DOHH2 (cell line): ENCODE measurements around the gene CYP4F11.
"Not testable (repeated sequence)": the region's sequence is repeated elsewhere in the genome, so short reads cannot be mapped to it uniquely, and the experiment has no call there.

Experiments used
- H3F3A ChIP-seq: fragments of 200-600 bp; sonication (generic), shearing (Covaris generic); 2 replicates; pipeline ENCODE4 v1.6.0; 2016; ENCODE audit warnings: antibody characterized with exemption, mild to moderate bottlenecking; ENCODE audit not compliant: control insufficient read depth, insufficient read depth
- H3K27ac ChIP-seq: fragments of 200-600 bp; sonication (generic); 2 replicates; pipeline ENCODE4 v1.5.1; 2014; ENCODE audit warnings: low read depth, mild to moderate bottlenecking, low read length, moderate library complexity
- H3K27me3 ChIP-seq: fragments of 200-600 bp; sonication (generic); 2 replicates; pipeline ENCODE4 v1.6.1; 2014; ENCODE audit warnings: mild to moderate bottlenecking, low read length, mixed read lengths; ENCODE audit not compliant: control insufficient read depth
- H3K36me3 ChIP-seq: fragments of 200-600 bp; sonication (generic); 2 replicates; pipeline ENCODE4 v1.6.1; 2014; ENCODE audit warnings: mild to moderate bottlenecking, low read length, moderate library complexity, mixed read lengths; ENCODE audit not compliant: control insufficient read depth
- H3K4me1 ChIP-seq: fragments of 200-600 bp; sonication (generic); 2 replicates; pipeline ENCODE4 v1.6.1; 2014; ENCODE audit warnings: mild to moderate bottlenecking, low read length, mixed read lengths; ENCODE audit not compliant: control insufficient read depth
- H3K4me2 ChIP-seq: fragments of 200-600 bp; sonication (generic); 2 replicates; pipeline ENCODE4 v1.6.0; 2014; ENCODE audit warnings: mild to moderate bottlenecking, low read length, moderate library complexity
- H3K4me3 ChIP-seq: fragments of 200-600 bp; sonication (generic); 2 replicates; pipeline ENCODE4 v1.5.1; 2014; ENCODE audit warnings: mild to moderate bottlenecking, low read length, mixed read lengths
- H3K79me2 ChIP-seq: fragments of 200-600 bp; sonication (generic); 2 replicates; pipeline ENCODE4 v1.6.1; 2014; ENCODE audit warnings: mild to moderate bottlenecking, low read length, mixed read lengths; ENCODE audit not compliant: control insufficient read depth
- H3K9me2 ChIP-seq: fragments of 200-600 bp; sonication (generic); replicated peaks from 2 replicates; pipeline ENCODE4 v1.6.1; 2014; ENCODE audit warnings: mild to moderate bottlenecking, low read length, mixed read lengths; ENCODE audit not compliant: control insufficient read depth
- H3K9me3 ChIP-seq: fragments of 200-600 bp; sonication (generic); 2 replicates; pipeline ENCODE4 v1.6.1; 2014; ENCODE audit warnings: antibody characterized with exemption, low read length, mixed read lengths; ENCODE audit not compliant: control insufficient read depth, insufficient read depth
- H4K20me1 ChIP-seq: fragments of 200-600 bp; sonication (generic); 2 replicates; pipeline ENCODE4 v1.6.0; 2014; ENCODE audit warnings: low read depth, mild to moderate bottlenecking, antibody characterized with exemption, low read length, moderate library complexity; ENCODE audit not compliant: control insufficient read depth, insufficient read depth
- EZH2phosphoT487 ChIP-seq: fragments of 200-600 bp; sonication (generic); IDR thresholded peaks from 2 replicates; pipeline ENCODE4 v1.6.1; 2017; ENCODE audit warnings: borderline replicate concordance, mild to moderate bottlenecking, antibody characterized with exemption, low read length, moderate library complexity, mixed read lengths
- TF ChIP-seq, protein P1 (sequence below): fragments of 200-600 bp; sonication (generic); IDR thresholded peaks from one replicate; pipeline ENCODE4 v1.5.1; 2014; ENCODE audit warnings: antibody characterized with exemption, mild to moderate bottlenecking, low read depth, low read length; ENCODE audit not compliant: poor library complexity, severe bottlenecking

The CYP4F11 gene

DNA sequence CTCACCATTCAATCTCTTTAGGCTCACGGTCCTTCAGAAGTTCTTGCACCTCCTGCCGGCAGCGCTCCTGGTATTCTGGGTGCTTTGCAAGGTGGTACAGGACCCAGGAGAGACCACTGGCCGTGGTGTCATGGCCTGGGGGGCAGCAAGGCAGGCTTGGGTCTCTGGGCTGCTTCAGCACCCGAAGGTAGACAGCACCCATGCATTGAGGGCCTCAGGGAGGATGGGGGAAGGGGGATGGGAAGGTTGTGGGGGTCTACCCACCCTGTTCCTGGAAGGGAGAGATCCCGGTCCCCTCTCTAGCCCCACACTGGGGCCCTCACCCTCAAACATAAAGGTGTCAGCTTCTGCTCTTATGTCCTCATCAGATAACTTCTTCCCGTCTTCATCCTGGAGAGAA is 48.4 kb downstream of the CYP4F11 start:
- TF ChIP-seq, protein P1, sequence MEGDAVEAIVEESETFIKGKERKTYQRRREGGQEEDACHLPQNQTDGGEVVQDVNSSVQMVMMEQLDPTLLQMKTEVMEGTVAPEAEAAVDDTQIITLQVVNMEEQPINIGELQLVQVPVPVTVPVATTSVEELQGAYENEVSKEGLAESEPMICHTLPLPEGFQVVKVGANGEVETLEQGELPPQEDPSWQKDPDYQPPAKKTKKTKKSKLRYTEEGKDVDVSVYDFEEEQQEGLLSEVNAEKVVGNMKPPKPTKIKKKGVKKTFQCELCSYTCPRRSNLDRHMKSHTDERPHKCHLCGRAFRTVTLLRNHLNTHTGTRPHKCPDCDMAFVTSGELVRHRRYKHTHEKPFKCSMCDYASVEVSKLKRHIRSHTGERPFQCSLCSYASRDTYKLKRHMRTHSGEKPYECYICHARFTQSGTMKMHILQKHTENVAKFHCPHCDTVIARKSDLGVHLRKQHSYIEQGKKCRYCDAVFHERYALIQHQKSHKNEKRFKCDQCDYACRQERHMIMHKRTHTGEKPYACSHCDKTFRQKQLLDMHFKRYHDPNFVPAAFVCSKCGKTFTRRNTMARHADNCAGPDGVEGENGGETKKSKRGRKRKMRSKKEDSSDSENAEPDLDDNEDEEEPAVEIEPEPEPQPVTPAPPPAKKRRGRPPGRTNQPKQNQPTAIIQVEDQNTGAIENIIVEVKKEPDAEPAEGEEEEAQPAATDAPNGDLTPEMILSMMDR, result no peak
- no peak for TF ChIP-seq EZH2phosphoT487
- no peaks in the 10 kb centered on the region for H3F3A ChIP-seq
- H3K9me2 ChIP-seq, result no peaks in the 10 kb centered on the region
- no peaks in the 10 kb centered on the region for H3K9me3 ChIP-seq
- H3K4me1 ChIP-seq, result no peaks in the 10 kb centered on the region
- no peaks in the 10 kb centered on the region for H4K20me1 ChIP-seq
- no peak overlapping the region for H3K27ac ChIP-seq
- H3K27me3 ChIP-seq, result peaks cover 3% of the 10 kb centered on the region; the same call in 1 of the 2 replicates
- no peak overlapping the region for H3K4me3 ChIP-seq
- H3K36me3 ChIP-seq, result no peaks in the 10 kb centered on the region
- H3K79me2 ChIP-seq, result no peaks in the 10 kb centered on the region
- no peak overlapping the region for H3K4me2 ChIP-seq

DNA sequence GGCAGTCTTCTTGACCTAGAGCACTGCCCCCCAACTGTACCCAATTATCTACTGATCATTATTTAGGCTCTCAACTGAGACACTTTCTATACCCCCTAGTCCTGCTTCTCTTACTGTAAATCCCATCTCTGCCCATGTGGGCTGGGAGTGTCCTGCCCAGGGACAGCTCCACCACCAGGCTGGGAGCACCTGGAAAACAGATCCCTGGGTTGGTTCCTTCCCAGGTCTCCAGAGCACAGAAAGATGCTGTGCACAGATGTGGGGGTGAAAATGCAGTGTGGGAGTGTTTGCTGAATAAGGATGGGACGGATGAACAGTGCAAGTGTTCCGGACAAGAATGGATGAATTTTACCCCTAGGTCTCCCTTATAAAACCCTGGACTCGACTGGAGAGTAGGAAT is 49.2 kb downstream of the CYP4F11 start:
- H3K36me3 ChIP-seq, result no peaks in the 10 kb centered on the region
- H3K4me3 ChIP-seq, result no peak overlapping the region
- H3K9me3 ChIP-seq, result no peaks in the 10 kb centered on the region
- no peaks in the 10 kb centered on the region for H4K20me1 ChIP-seq
- TF ChIP-seq EZH2phosphoT487, result no peak
- TF ChIP-seq, protein P1, result no peak
- no peak overlapping the region for H3K4me2 ChIP-seq
- no peaks in the 10 kb centered on the region for H3K9me2 ChIP-seq
- no peaks in the 10 kb centered on the region for H3K4me1 ChIP-seq
- H3F3A ChIP-seq, result no peaks in the 10 kb centered on the region
- no peaks in the 10 kb centered on the region for H3K79me2 ChIP-seq
- H3K27me3 ChIP-seq, result peaks cover 3% of the 10 kb centered on the region; the same call in 1 of the 2 replicates
- H3K27ac ChIP-seq, result no peak overlapping the region

DNA sequence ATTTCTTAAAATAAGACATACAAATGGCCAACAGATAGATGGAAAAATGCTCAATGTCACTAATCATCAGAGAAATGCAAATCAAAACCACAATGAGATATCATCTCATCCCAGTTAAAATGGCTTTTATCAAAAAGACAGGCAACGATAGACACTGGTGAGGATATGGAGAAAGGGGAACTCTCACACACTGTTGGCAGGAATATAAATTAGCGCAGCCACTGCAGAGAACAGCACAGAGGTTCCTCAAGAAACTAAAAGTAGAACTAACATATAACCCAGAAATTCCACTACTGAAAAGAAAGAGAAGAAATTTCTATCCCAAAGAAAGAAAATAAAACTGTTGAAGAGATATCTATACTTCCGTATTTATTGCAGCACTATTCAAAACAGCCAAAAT is 51.0 kb downstream of the CYP4F11 start:
- H3K4me1 ChIP-seq, result not testable (repeated sequence)

DNA sequence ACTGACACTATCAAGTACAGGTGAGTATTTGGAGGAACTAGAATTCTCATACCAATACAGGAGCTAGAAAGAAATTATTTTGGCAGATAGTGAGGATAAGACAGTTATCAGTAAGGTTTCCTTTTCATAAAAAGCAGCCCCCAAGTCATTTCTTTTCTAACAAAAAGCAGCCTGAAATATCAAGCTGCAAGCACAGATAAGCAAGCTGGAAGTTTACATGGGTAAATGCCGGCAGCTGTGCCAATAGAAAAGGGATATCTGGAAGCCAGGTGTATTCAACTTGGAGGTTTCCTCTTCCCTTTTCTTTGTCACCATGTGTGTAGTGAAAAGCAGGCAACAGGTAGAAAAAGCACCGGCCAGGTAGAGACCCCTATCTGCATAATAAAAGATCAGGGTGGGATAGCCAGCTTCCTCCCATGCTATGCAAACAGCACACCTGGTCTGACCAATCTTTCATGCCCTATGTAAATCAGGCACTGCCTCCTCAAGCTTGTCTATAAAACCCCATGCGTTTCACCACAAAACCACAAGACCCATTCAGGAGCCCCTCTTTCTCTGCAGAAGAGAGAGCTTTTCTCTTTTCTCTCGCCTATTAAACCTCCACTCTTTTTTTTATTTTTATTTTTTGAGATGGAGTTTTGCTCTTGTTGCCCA is 59.4 kb downstream of the CYP4F11 start:
- Histone ChIP-seq H3K9me3 (no peaks in the 10 kb centered on the region), H3K27ac (no peak overlapping the region), H3K79me2 (no peaks in the 10 kb centered on the region), H3K4me1 (peaks cover 26% of the 10 kb centered on the region), H3K4me2 (peak overlapping the region; percentile 21; the same call in 1 of the 2 replicates), H3F3A (no peaks in the 10 kb centered on the region), H3K27me3 (no peaks in the 10 kb centered on the region), H3K9me2 (no peaks in the 10 kb centered on the region), H4K20me1 (no peaks in the 10 kb centered on the region), H3K4me3 (no peak overlapping the region), H3K36me3 (no peaks in the 10 kb centered on the region)
- TF ChIP-seq, protein P1, result no peak
- no peak for TF ChIP-seq EZH2phosphoT487

More for the DNA sequence above, 51.0 kb downstream of the CYP4F11 start:
- H3K4me2 ChIP-seq, H3K27me3 ChIP-seq, H4K20me1 ChIP-seq, H3K4me3 ChIP-seq, H3F3A ChIP-seq, H3K79me2 ChIP-seq, H3K9me3 ChIP-seq, H3K36me3 ChIP-seq, H3K9me2 ChIP-seq, H3K27ac ChIP-seq: not testable (repeated sequence)

DNA sequence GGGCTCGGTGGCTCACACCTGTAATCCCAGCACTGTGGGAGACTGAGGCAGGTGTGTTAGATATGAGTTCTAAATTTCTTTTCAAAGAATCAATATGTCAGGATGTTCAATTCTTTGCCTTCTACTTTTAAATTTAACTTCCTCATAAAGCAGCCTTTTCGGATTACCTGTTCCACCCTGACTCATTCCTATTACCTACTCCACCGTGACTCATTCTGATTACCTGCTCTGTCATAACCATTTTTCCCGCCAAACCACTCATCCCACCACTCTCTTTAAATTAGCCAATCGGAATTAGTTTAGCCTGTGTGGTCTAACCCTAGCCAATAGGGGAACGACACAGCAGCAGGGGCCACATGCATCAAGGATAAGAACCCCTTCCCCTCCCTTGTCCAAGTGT is 60.6 kb downstream of the CYP4F11 start:
- not testable (repeated sequence) for H3K36me3 ChIP-seq, H3K27me3 ChIP-seq, H3K9me2 ChIP-seq, H3K4me2 ChIP-seq, H3K79me2 ChIP-seq, H3F3A ChIP-seq, H4K20me1 ChIP-seq, H3K27ac ChIP-seq, H3K4me3 ChIP-seq, H3K9me3 ChIP-seq
- H3K4me1 ChIP-seq, result peaks cover 26% of the 10 kb centered on the region
